ENCODE data around the gene ZC2HC1B.
"Not testable (repeated sequence)": the region's sequence is repeated elsewhere in the genome, so short reads cannot be mapped to it uniquely, and the experiment has no call there.

ZC2HC1B gene

GRCh38 chr6:143902827-143903226, 38.6 kb downstream of the ZC2HC1B start:
- Mint-ChIP-seq H3K27ac (no peak overlapping the region), H3K36me3 (ENCODE audit: low read depth) (no peaks in the 10 kb centered on the region), H3K9me3 (peaks cover 3% of the 10 kb centered on the region), H3K4me3 (no peak overlapping the region), H3K4me1 (no peaks in the 10 kb centered on the region), H3K27me3 (ENCODE audit: low read depth, poor library complexity) (no peaks in the 10 kb centered on the region)
- no peak for DNase-seq
- TF ChIP-seq CTCF (IDR thresholded peaks at IDR 0.05): no peak

- no peaks in the 10 kb centered on the region for H3K27me3 Mint-ChIP-seq (ENCODE audit: low read depth, poor library complexity)
- H3K4me3 Mint-ChIP-seq: no peak overlapping the region
- peaks cover 18% of the 10 kb centered on the region for H3K36me3 Mint-ChIP-seq (ENCODE audit: low read depth)
- peaks cover 52% of the 10 kb centered on the region for H3K9me3 Mint-ChIP-seq
- H3K27ac Mint-ChIP-seq: no peak overlapping the region
- no peaks in the 10 kb centered on the region for H3K4me1 Mint-ChIP-seq
- TF ChIP-seq CTCF (IDR thresholded peaks at IDR 0.05): no peak
- no peak for DNase-seq
These were observed 46.8 kb downstream of the ZC2HC1B start for GRCh38 chr6:143911028-143911427.

GRCh38 chr6:143912671-143913070, 48.4 kb downstream of the ZC2HC1B start:
- DNase-seq: no peak
- no peaks in the 10 kb centered on the region for H3K27me3 Mint-ChIP-seq (ENCODE audit: low read depth, poor library complexity)
- TF ChIP-seq CTCF (IDR thresholded peaks at IDR 0.05): no peak
- no peaks in the 10 kb centered on the region for H3K4me1 Mint-ChIP-seq
- H3K4me3 Mint-ChIP-seq: no peak overlapping the region
- H3K27ac Mint-ChIP-seq: no peak overlapping the region
- peaks cover 23% of the 10 kb centered on the region for H3K36me3 Mint-ChIP-seq (ENCODE audit: low read depth)
- peaks cover 58% of the 10 kb centered on the region for H3K9me3 Mint-ChIP-seq

GRCh38 chr6:143917026-143917425, 52.8 kb downstream of the ZC2HC1B start:
- not testable (repeated sequence) for H3K27me3 Mint-ChIP-seq (ENCODE audit: low read depth, poor library complexity); H3K4me1 Mint-ChIP-seq; DNase-seq; H3K4me3 Mint-ChIP-seq; H3K27ac Mint-ChIP-seq
- peaks cover 38% of the 10 kb centered on the region for H3K9me3 Mint-ChIP-seq
- peaks cover 19% of the 10 kb centered on the region for H3K36me3 Mint-ChIP-seq (ENCODE audit: low read depth)

GRCh38 chr6:143928853-143929252, 64.6 kb downstream of the ZC2HC1B start:
- Mint-ChIP-seq H3K4me1 (no peaks in the 10 kb centered on the region), H3K27me3 (ENCODE audit: low read depth, poor library complexity) (no peaks in the 10 kb centered on the region), H3K27ac (no peak overlapping the region), H3K9me3 (peaks cover 58% of the 10 kb centered on the region), H3K36me3 (ENCODE audit: low read depth) (peaks cover 11% of the 10 kb centered on the region), H3K4me3 (no peak overlapping the region)
- TF ChIP-seq CTCF (IDR thresholded peaks at IDR 0.05): no peak
- no peak for DNase-seq

- Mint-ChIP-seq H3K4me1 (no peaks in the 10 kb centered on the region), H3K4me3 (no peak overlapping the region), H3K36me3 (ENCODE audit: low read depth) (peaks cover 11% of the 10 kb centered on the region), H3K9me3 (peaks cover 53% of the 10 kb centered on the region), H3K27ac (no peak overlapping the region), H3K27me3 (ENCODE audit: low read depth, poor library complexity) (no peaks in the 10 kb centered on the region)
- TF ChIP-seq CTCF (IDR thresholded peaks at IDR 0.05): no peak
- DNase-seq: no peak
These were observed 65.7 kb downstream of the ZC2HC1B start for GRCh38 chr6:143929975-143930374.

Measured in nephron progenitor cell (in vitro differentiated cells).